Liver (tissue), 9 donors: ENCODE measurements around the gene AIP. TPM values are rescaled to one million over a fixed set of nuclear protein-coding genes. Genes with fewer than 3 reads are reported as not detected.

Source experiments
- DNase-seq: peaks from one replicate; pipeline ENCODE4 v3.0.0-alpha.2; 2017; ENCODE audit warnings: low spot score
- H3K27ac ChIP-seq, 2 donors: one replicate each; pipeline ENCODE4 v1.7.0; 2013; ENCODE audit warnings: inconsistent platforms in 2 of 2, low read length in 2 of 2, control low read depth in 1 of 2, low read depth in 1 of 2, mild to moderate bottlenecking in 1 of 2
- H3K27me3 ChIP-seq, 4 donors: one replicate each; pipeline versions ENCODE4 v1.6.1 to v1.7.0; 2013; ENCODE audit warnings: low read length in 3 of 4, inconsistent platforms in 1 of 4, mild to moderate bottlenecking in 1 of 4, moderate library complexity in 1 of 4; ENCODE audit not compliant: control insufficient read depth in 4 of 4, insufficient read depth in 4 of 4
- H3K36me3 ChIP-seq, 4 donors: one replicate each; pipeline versions ENCODE4 v1.6.1 to v1.7.0; 2013; ENCODE audit warnings: low read length in 3 of 4, mild to moderate bottlenecking in 3 of 4, low read depth in 1 of 4, moderate library complexity in 1 of 4; ENCODE audit not compliant: control insufficient read depth in 4 of 4, insufficient read depth in 3 of 4
- H3K4me1 ChIP-seq, 4 donors: one replicate each; pipeline versions ENCODE4 v1.6.1 to v1.7.0; 2013; ENCODE audit warnings: low read length in 3 of 4, mild to moderate bottlenecking in 3 of 4, moderate library complexity in 1 of 4; ENCODE audit not compliant: control insufficient read depth in 4 of 4, insufficient read depth in 4 of 4
- H3K4me3 ChIP-seq, 3 donors: one replicate each; pipeline versions ENCODE4 v1.6.1 to v1.7.0; 2013; ENCODE audit warnings: low read length in 3 of 3, control low read depth in 1 of 3, low read depth in 1 of 3, mild to moderate bottlenecking in 1 of 3
- H3K9ac ChIP-seq, 2 donors: one replicate each; pipeline ENCODE4 v1.7.0; 2013; ENCODE audit warnings: low read length in 2 of 2, mild to moderate bottlenecking in 2 of 2, moderate library complexity in 2 of 2, control low read depth in 1 of 2, low read depth in 1 of 2
- H3K9me3 ChIP-seq, 4 donors: one replicate each; pipeline versions ENCODE4 v1.6.1 to v1.7.0; 2013; ENCODE audit warnings: low read length in 3 of 4; ENCODE audit not compliant: control insufficient read depth in 4 of 4
- CTCF ChIP-seq: fragments of 150-350 bp; IDR thresholded peaks from 2 replicates; pipeline ENCODE4 v1.5.1; 2017; ENCODE audit warnings: improper control_type of control experiment, low read depth, low read length; ENCODE audit not compliant: missing input control
- EGR1 ChIP-seq, 2 donors: IDR thresholded peaks; 2 replicates each; pipeline ENCODE4 v1.6.1; 2016 to 2018; ENCODE audit warnings: antibody characterized with exemption in 2 of 2, low read depth in 2 of 2
- FOXA1 ChIP-seq: IDR thresholded peaks from 2 replicates; pipeline ENCODE4 v1.6.1; 2016; ENCODE audit warnings: antibody characterized with exemption
- GABPA ChIP-seq, 2 donors: IDR thresholded peaks in 1 of 2; conservative IDR thresholded peaks in 1 of 2; 2 replicates each; pipeline ENCODE4 v1.6.1; 2016; ENCODE audit warnings: antibody characterized with exemption in 2 of 2, mild to moderate bottlenecking in 1 of 2, moderate library complexity in 1 of 2
- HNF4A ChIP-seq, 2 donors: conservative IDR thresholded peaks; 2 replicates each; pipeline ENCODE4 v1.6.1; 2016; ENCODE audit warnings: antibody characterized with exemption in 2 of 2, mild to moderate bottlenecking in 2 of 2
- HNF4G ChIP-seq: IDR thresholded peaks from 2 replicates; pipeline ENCODE4 v1.6.1; 2016; ENCODE audit warnings: antibody characterized with exemption
- JUND ChIP-seq, 2 donors: IDR thresholded peaks; 2 replicates each; pipeline ENCODE4 v1.6.1; 2016; ENCODE audit warnings: antibody characterized with exemption in 2 of 2
- NR2F2 ChIP-seq: IDR thresholded peaks from 2 replicates; pipeline ENCODE4 v1.6.1; 2016; ENCODE audit warnings: antibody characterized with exemption
- RAD21 ChIP-seq, 2 donors: IDR thresholded peaks; 2 replicates each; pipeline ENCODE4 v1.6.1; 2016; ENCODE audit warnings: antibody characterized with exemption in 2 of 2, mild to moderate bottlenecking in 2 of 2
- RXRA ChIP-seq, 2 donors: IDR thresholded peaks; 2 replicates each; pipeline ENCODE4 v1.6.1; 2017 to 2018; ENCODE audit warnings: antibody characterized with exemption in 2 of 2, mild to moderate bottlenecking in 1 of 2
- TAF1 ChIP-seq: conservative IDR thresholded peaks from 2 replicates; pipeline ENCODE4 v1.6.1; 2016; ENCODE audit warnings: antibody characterized with exemption, mild to moderate bottlenecking
- YY1 ChIP-seq: IDR thresholded peaks from 2 replicates; pipeline ENCODE4 v1.6.1; 2016; ENCODE audit warnings: antibody characterized with exemption, mild to moderate bottlenecking
- WGBS: extraction: QIAGEN DNeasy Blood & Tissue Kit; methylation state at CpG from one replicate; pipeline ENCODE4 v1.1.7; 2013; 5-methylcytosine and 5-hydroxymethylcytosine counted together
- polyA plus RNA-seq, 2 donors: library from polyadenylated mRNA; stranded (reverse) in 1 of 2; unstranded in 1 of 2; fragments of 200-250 nt in 1 of 2; fragments of >200 nt in 1 of 2; fragmentation: Nextera tagmentation in 1 of 2; extraction: Ambion mirVana in 1 of 2; gene quantifications; one replicate each; pipeline versions ENCODE4 v1.2.1 to v1.2.3, GENCODE V29; 2013 to 2015
- total RNA-seq, 2 donors: library from RNA; depleted of rRNA; stranded (reverse); fragments of >200 nt; gene quantifications; one replicate each; pipeline ENCODE4 v1.2.3, GENCODE V29; 2014
- TF ChIP-seq, protein P1 (sequence below): IDR thresholded peaks from 2 replicates; pipeline ENCODE4 v1.6.1; 2016; ENCODE audit warnings: antibody characterized with exemption
- TF ChIP-seq, protein P2 (sequence below): IDR thresholded peaks from 2 replicates; pipeline ENCODE4 v1.6.1; 2016; ENCODE audit warnings: antibody characterized with exemption
- donor health status: healthy.
- donor health status: healthy.
- donor health status: healthy.
- donor health status: healthy.
- donor health status: healthy.

Gene AIP
- total and polyA plus RNA-seq, 4 donors, result 17.6 to 28.2 (median 23.1) TPM

- no peaks in the 10 kb centered on the region for H3K36me3 ChIP-seq
- no peak overlapping the region for H3K4me3 ChIP-seq
- 97% methylated on average over 4 of the region's 4 CpGs for WGBS
- DNase-seq, result no peak
- peaks cover 2 to 12% (median 8%) of the 10 kb centered on the region in 4 donors for H3K4me1 ChIP-seq
- no peak overlapping the region for H3K9ac ChIP-seq
- no peak for TF ChIP-seq HNF4G
- TF ChIP-seq, protein P1, sequence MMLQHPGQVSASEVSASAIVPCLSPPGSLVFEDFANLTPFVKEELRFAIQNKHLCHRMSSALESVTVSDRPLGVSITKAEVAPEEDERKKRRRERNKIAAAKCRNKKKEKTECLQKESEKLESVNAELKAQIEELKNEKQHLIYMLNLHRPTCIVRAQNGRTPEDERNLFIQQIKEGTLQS, result no peak
- no peak for TF ChIP-seq TAF1
- no peak for TF ChIP-seq JUND (IDR thresholded peaks at IDR 0.05)
- TF ChIP-seq YY1, result no peak
- TF ChIP-seq HNF4A (conservative IDR thresholded peaks at IDR 0.05), result no peak
- TF ChIP-seq EGR1 (IDR thresholded peaks at IDR 0.05; ENCODE audit: low read depth in 2 of 2), result no peak
- no peak for TF ChIP-seq RAD21 (IDR thresholded peaks at IDR 0.05)
- no peaks in the 10 kb centered on the region for H3K27me3 ChIP-seq
- H3K27ac ChIP-seq, result no peak overlapping the region
- no peaks in the 10 kb centered on the region for H3K9me3 ChIP-seq
Observed at GRCh38 chr11:67528376-67528775, 45.5 kb downstream of the AIP start.

DNA sequence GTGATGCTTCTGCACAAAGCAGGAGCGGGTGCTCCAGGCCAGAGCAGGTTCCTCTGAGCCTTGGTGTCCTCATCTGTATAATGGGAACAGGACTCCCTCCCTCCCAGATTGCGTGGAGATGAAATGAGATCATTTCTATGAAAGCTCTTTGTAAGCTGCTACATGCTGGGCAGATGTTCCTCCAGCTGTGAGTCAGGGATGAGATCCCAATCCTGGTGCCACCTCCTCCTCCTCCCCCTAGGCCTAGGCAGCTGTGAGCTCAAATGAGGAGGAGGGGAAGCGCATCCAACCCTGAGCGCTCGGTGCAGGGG, 47.4 kb downstream of the AIP start:
- TF ChIP-seq HNF4A (conservative IDR thresholded peaks at IDR 0.05) (no peak), YY1 (no peak), RXRA (IDR thresholded peaks at IDR 0.05) (no peak), CTCF (no peak), GABPA (IDR thresholded peaks at IDR 0.05 in 1 of 2, conservative IDR thresholded peaks at IDR 0.05 in 1 of 2) (no peak), FOXA1 (no peak), JUND (IDR thresholded peaks at IDR 0.05) (no peak), RAD21 (IDR thresholded peaks at IDR 0.05) (no peak)
- TF ChIP-seq, protein P1, result no peak
- H3K27me3 ChIP-seq, result no peaks in the 10 kb centered on the region
- H3K4me1 ChIP-seq, result peaks cover 2 to 9% (median 7%) of the 10 kb centered on the region in 4 donors
- no peaks in the 10 kb centered on the region for H3K36me3 ChIP-seq
- 91% methylated on average over 5 of the region's 5 CpGs for WGBS
- DNase-seq, result no peak
- no peak overlapping the region for H3K4me3 ChIP-seq
- H3K9me3 ChIP-seq, result no peaks in the 10 kb centered on the region
- H3K27ac ChIP-seq, result no peak overlapping the region
- no peak overlapping the region for H3K9ac ChIP-seq

DNA sequence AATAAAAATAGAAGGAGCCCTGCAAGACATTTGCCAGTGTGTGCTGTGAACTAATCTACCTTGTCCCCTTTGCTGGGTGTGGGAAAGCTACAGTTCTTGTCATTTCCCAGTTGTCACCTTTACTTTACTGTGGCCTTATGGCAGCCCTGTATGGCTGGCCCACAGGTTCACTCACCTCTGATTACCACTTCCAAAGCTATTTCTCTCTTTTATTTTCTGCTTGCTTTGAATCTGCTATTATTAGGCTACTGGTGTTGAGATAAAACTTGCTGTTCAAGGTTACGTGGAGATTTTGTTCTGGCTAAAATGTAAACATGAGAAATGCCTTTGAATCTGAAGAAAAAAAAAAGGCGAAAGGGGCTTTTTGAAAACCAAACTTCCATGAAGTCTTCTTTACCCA, 50.1 kb downstream of the AIP start:
- Histone ChIP-seq H3K27ac (no peak overlapping the region), H3K4me3 (no peak overlapping the region), H3K9me3 (no peaks in the 10 kb centered on the region), H3K27me3 (no peaks in the 10 kb centered on the region), H3K9ac (no peak overlapping the region), H3K4me1 (no peaks in the 10 kb centered on the region), H3K36me3 (no peaks in the 10 kb centered on the region)
- TF ChIP-seq GABPA (IDR thresholded peaks at IDR 0.05 in 1 of 2, conservative IDR thresholded peaks at IDR 0.05 in 1 of 2) (no peak), HNF4A (conservative IDR thresholded peaks at IDR 0.05) (no peak), YY1 (no peak), NR2F2 (no peak), RAD21 (IDR thresholded peaks at IDR 0.05) (no peak), EGR1 (IDR thresholded peaks at IDR 0.05; ENCODE audit: low read depth in 2 of 2) (no peak), FOXA1 (no peak), TAF1 (no peak)
- TF ChIP-seq, protein P2, sequence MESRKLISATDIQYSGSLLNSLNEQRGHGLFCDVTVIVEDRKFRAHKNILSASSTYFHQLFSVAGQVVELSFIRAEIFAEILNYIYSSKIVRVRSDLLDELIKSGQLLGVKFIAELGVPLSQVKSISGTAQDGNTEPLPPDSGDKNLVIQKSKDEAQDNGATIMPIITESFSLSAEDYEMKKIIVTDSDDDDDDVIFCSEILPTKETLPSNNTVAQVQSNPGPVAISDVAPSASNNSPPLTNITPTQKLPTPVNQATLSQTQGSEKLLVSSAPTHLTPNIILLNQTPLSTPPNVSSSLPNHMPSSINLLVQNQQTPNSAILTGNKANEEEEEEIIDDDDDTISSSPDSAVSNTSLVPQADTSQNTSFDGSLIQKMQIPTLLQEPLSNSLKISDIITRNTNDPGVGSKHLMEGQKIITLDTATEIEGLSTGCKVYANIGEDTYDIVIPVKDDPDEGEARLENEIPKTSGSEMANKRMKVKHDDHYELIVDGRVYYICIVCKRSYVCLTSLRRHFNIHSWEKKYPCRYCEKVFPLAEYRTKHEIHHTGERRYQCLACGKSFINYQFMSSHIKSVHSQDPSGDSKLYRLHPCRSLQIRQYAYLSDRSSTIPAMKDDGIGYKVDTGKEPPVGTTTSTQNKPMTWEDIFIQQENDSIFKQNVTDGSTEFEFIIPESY, result no peak
- WGBS, result 91% methylated on average over 2 of the region's 2 CpGs
- DNase-seq, result no peak
